Nephron progenitor cell (in vitro differentiated cells): ENCODE measurements around the gene PBX4.

ENCODE experiments used
- DNase-seq: peaks from one replicate; pipeline ENCODE4 v3.0.0; 2021
- H3K27ac Mint-ChIP-seq: 2 replicates; pipeline ENCODE4 v1.8.0; 2021; ENCODE audit warnings: mild to moderate bottlenecking, moderate library complexity, mixed read lengths
- H3K27me3 Mint-ChIP-seq: 2 replicates; pipeline ENCODE4 v1.8.0; 2021; ENCODE audit warnings: mild to moderate bottlenecking, low read depth, mixed read lengths; ENCODE audit not compliant: poor library complexity
- H3K36me3 Mint-ChIP-seq: 2 replicates; pipeline ENCODE4 v1.8.0; 2021; ENCODE audit warnings: low read depth, mixed read lengths
- H3K4me1 Mint-ChIP-seq: 2 replicates; pipeline ENCODE4 v1.8.0; 2021; ENCODE audit warnings: mixed read lengths
- H3K4me3 Mint-ChIP-seq: 2 replicates; pipeline ENCODE4 v1.8.0; 2021; ENCODE audit warnings: mild to moderate bottlenecking, moderate library complexity, mixed read lengths
- H3K9me3 Mint-ChIP-seq: 2 replicates; pipeline ENCODE4 v1.8.0; 2021; ENCODE audit warnings: mild to moderate bottlenecking, moderate library complexity, mixed read lengths
- TF ChIP-seq, protein P1 (sequence below): fragments of 200-600 bp; sonication (generic); IDR thresholded peaks from 2 replicates; pipeline ENCODE4 v1.5.0; 2021; ENCODE audit warnings: antibody characterized with exemption

The PBX4 gene

DNA sequence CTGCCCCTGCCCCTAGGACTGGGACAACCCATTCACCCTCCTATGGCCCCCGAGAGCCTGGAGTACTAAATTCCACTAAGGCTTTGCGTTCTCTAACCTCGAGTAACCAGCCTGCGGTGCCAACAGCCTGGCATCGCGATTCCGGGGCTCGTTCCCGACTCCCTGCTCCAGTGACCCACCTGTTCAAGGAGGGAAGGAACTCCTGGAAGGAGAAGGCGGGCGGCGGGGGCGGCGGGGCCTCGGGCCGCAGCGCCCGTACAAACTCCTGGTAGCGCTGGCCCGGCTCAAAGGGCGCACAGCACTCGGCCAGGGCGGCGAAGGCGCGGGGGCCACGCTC lies 18.7 kb upstream of the PBX4 start:
- Mint-ChIP-seq H3K4me3 (no peak overlapping the region), H3K27ac (no peak overlapping the region), H3K9me3 (no peaks in the 10 kb centered on the region), H3K4me1 (peaks cover 10% of the 10 kb centered on the region), H3K27me3 (peaks cover 3% of the 10 kb centered on the region), H3K36me3 (peaks cover 36% of the 10 kb centered on the region)
- DNase-seq = no peak
- TF ChIP-seq, protein P1, sequence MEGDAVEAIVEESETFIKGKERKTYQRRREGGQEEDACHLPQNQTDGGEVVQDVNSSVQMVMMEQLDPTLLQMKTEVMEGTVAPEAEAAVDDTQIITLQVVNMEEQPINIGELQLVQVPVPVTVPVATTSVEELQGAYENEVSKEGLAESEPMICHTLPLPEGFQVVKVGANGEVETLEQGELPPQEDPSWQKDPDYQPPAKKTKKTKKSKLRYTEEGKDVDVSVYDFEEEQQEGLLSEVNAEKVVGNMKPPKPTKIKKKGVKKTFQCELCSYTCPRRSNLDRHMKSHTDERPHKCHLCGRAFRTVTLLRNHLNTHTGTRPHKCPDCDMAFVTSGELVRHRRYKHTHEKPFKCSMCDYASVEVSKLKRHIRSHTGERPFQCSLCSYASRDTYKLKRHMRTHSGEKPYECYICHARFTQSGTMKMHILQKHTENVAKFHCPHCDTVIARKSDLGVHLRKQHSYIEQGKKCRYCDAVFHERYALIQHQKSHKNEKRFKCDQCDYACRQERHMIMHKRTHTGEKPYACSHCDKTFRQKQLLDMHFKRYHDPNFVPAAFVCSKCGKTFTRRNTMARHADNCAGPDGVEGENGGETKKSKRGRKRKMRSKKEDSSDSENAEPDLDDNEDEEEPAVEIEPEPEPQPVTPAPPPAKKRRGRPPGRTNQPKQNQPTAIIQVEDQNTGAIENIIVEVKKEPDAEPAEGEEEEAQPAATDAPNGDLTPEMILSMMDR = no peak

DNA sequence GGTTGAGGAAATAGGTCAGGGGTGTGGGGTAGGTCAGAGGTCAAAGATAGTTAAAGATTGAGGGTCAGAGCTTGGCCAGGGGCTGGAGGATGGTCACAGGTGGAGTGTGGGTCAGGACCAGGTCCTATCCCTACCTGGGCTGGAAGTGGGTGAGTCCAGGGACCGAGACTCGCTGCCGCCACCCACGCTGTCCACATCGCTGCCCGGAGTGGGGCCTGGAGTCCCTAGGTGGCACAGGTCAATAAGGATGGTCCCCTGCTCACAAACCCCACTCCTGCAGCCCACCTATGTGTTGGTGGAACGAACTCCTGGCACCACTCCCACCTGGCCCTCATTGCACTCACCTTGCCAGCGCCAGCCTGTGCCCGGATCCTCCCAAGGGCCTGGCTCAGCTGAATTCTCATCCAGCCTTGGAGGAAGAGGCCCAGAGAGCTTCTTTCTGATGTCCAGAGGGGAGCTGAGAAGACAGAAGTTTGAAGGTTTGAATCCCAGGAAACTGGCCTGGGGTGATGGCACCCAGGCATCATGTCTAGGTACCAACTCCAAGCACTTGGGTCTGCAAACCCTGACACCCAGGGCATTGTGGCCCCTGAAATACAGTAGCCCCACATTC lies 18.2 kb upstream of the PBX4 start:
- TF ChIP-seq, protein P1 = no peak
- no peaks in the 10 kb centered on the region for H3K9me3 Mint-ChIP-seq
- H3K4me1 Mint-ChIP-seq = peaks cover 6% of the 10 kb centered on the region
- no peak overlapping the region for H3K4me3 Mint-ChIP-seq
- H3K27me3 Mint-ChIP-seq = peaks cover 3% of the 10 kb centered on the region
- DNase-seq = no peak
- no peak overlapping the region for H3K27ac Mint-ChIP-seq
- H3K36me3 Mint-ChIP-seq = peaks cover 36% of the 10 kb centered on the region

DNA sequence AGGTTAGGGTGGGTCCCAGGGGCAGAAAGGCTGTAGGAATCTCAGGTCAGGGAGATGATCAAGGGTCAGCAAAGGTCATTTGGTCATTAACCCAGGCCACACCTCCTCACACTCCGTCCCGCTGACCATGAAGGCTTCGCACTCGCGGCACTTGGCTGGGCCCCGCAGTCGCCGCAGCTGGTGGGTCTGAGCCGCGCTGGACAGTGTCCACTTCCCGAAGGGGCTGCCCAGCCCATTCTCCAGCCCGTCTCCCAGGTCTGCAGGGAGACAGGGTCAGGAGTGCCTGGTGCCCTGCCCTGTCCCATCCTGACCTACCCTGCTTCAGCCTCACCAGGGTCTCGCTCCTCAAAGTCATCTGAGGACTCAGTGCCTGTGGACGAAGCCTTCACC lies 16.8 kb upstream of the PBX4 start:
- H3K4me1 Mint-ChIP-seq = peaks cover 6% of the 10 kb centered on the region
- peaks cover 36% of the 10 kb centered on the region for H3K36me3 Mint-ChIP-seq
- TF ChIP-seq, protein P1 = no peak
- DNase-seq = no peak
- peaks cover 2% of the 10 kb centered on the region for H3K27me3 Mint-ChIP-seq
- H3K27ac Mint-ChIP-seq = no peak overlapping the region
- no peak overlapping the region for H3K4me3 Mint-ChIP-seq
- H3K9me3 Mint-ChIP-seq = no peaks in the 10 kb centered on the region

DNA sequence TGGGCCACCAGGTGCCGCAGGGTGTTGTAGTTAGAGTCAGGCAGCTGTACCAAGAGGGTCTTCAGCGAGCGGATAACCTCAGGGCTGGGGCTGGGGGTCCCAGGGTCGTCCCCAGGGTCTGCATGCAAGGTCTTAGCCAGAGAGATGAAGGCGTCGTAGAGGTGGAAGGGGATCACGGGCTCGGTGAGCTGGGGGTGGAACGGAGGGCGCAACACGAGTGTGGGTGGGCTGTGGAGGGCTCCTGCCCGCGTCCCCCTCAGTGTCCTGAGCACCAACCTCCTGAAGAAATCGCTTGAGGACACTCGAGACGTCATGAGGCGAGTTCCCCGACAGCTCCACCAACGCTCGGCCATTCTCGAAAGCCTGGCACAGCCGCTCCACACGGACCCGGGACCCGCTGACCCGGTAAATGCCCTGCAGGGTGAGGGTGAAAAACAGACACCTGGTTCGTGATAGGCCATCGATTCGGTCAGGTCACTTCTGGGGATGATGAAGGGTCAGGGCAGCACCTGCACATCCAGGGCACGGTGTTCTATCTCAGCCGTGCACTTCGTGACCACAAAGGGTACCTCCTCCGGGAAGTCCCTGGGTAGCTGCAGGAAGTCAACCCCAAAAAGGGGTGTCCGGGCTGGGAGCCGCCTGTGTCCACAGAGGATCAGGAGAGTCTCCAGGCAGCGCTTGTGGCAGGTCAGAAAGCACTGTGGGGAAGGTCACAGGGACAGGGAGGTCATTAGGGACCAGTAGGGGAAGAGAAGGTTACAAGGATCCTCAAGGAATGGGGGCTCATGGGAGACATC lies 16.2 kb upstream of the PBX4 start:
- Mint-ChIP-seq H3K4me1 (peaks cover 6% of the 10 kb centered on the region), H3K36me3 (peaks cover 36% of the 10 kb centered on the region), H3K27me3 (peaks cover 3% of the 10 kb centered on the region), H3K27ac (no peak overlapping the region), H3K4me3 (no peak overlapping the region), H3K9me3 (no peaks in the 10 kb centered on the region)
- no peak for DNase-seq
- TF ChIP-seq, protein P1 = no peak

DNA sequence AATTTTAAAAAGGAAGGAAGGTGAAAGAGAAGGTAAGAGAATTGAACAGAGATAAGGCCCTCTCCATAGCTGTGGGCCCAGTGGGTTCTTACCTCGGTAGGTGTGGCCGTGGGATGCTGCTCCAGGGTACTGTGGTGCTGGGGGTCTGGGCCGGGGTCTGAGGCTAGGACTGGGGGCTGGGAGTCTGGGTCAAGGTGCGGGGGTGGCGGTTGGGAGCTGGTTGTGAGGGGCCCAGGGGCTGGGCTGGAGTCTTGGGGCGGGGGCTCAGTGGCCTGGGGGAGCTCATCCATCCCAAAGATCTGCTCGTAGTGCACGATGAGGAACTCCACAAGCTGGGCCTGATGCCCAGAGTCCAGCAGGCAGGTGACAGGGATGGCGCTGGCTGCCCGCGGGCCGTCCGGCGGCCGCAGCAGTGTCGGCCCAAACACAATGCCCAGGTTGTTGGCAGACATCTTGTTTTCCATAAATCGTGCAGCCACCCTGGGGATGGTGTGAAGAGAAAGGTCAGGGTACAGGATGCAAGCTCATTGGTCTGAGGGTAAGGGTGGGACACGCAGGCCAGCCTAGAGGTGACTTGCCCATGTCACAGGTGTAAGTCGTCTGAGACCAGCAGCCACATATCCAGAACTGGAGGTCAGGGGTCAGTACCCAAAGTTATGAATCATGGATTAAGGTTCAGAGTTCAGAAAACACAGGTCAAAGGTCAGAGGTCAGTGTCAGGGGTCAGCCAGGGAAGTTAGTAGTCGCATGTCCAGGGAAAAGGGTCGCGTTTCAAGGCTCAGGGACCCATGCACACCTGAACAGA lies 15.4 kb upstream of the PBX4 start:
- Mint-ChIP-seq H3K36me3 (peaks cover 36% of the 10 kb centered on the region), H3K4me1 (peaks cover 6% of the 10 kb centered on the region), H3K4me3 (no peak overlapping the region), H3K27ac (peak overlapping the region; percentile 64), H3K9me3 (no peaks in the 10 kb centered on the region), H3K27me3 (peaks cover 5% of the 10 kb centered on the region)
- TF ChIP-seq, protein P1 = no peak
- DNase-seq = no peak
